Osteoblast (primary cell): ENCODE results near the gene SPNS3. TPM values are rescaled to one million over a fixed set of nuclear protein-coding genes. Genes with fewer than 3 reads are reported as not detected.

ENCODE experiments used
- DNase-seq: peaks from one replicate; pipeline ENCODE4 v3.0.0; 2011; ENCODE audit warnings: low spot score, mixed read lengths; ENCODE audit not compliant: insufficient read length; ENCODE audit errors: missing footprints
- H2AFZ ChIP-seq: 2 replicates; pipeline ENCODE4 v1.6.0; 2011; ENCODE audit warnings: mild to moderate bottlenecking, low read length
- H3K27ac ChIP-seq: 2 replicates; pipeline ENCODE4 v1.5.1; 2011; ENCODE audit warnings: mild to moderate bottlenecking, low read depth, low read length, moderate library complexity
- H3K27me3 ChIP-seq: 2 replicates; pipeline ENCODE4 v1.6.0; 2012; ENCODE audit warnings: mild to moderate bottlenecking, control low read depth, inconsistent platforms, low read length, moderate library complexity; ENCODE audit not compliant: insufficient read depth
- H3K36me3 ChIP-seq: 2 replicates; pipeline ENCODE4 v1.5.1; 2011; ENCODE audit warnings: mild to moderate bottlenecking, low read length, control low read depth, moderate library complexity; ENCODE audit not compliant: insufficient read depth
- H3K4me1 ChIP-seq: 2 replicates; pipeline ENCODE4 v1.5.1; 2011; ENCODE audit warnings: mild to moderate bottlenecking, low read length, control low read depth, moderate library complexity; ENCODE audit not compliant: insufficient read depth
- H3K4me2 ChIP-seq: 2 replicates; pipeline ENCODE4 v1.6.0; 2011; ENCODE audit warnings: mild to moderate bottlenecking, low read length; ENCODE audit not compliant: insufficient read depth
- H3K4me3 ChIP-seq: fragments of 200-600 bp; sonication (generic); 3 replicates; pipeline ENCODE4 v1.5.1; 2012; ENCODE audit warnings: mild to moderate bottlenecking, low read length, inconsistent platforms; ENCODE audit not compliant: insufficient read depth
- H3K79me2 ChIP-seq: 2 replicates; pipeline ENCODE4 v1.6.0; 2012; ENCODE audit warnings: mild to moderate bottlenecking, low read length, control low read depth, inconsistent platforms; ENCODE audit not compliant: insufficient read depth
- H3K9me3 ChIP-seq: 2 replicates; pipeline ENCODE4 v1.5.1; 2011; ENCODE audit warnings: low read depth, low read length, control low read depth
- H4K20me1 ChIP-seq: 2 replicates; pipeline ENCODE4 v1.6.0; 2012; ENCODE audit warnings: mild to moderate bottlenecking, low read length, control low read depth; ENCODE audit not compliant: insufficient read depth
- total RNA-seq: library from RNA; depleted of rRNA; stranded (reverse); fragments of >200 nt; gene quantifications from 2 replicates; pipeline ENCODE4 v1.2.3, GENCODE V29; 2012
- TF ChIP-seq, protein P1 (sequence below): IDR thresholded peaks from 2 replicates; pipeline ENCODE4 v1.5.1; 2011; ENCODE audit warnings: mild to moderate bottlenecking, low read depth, low read length, moderate library complexity; ENCODE audit errors: extremely low read depth

Gene SPNS3, protein sequence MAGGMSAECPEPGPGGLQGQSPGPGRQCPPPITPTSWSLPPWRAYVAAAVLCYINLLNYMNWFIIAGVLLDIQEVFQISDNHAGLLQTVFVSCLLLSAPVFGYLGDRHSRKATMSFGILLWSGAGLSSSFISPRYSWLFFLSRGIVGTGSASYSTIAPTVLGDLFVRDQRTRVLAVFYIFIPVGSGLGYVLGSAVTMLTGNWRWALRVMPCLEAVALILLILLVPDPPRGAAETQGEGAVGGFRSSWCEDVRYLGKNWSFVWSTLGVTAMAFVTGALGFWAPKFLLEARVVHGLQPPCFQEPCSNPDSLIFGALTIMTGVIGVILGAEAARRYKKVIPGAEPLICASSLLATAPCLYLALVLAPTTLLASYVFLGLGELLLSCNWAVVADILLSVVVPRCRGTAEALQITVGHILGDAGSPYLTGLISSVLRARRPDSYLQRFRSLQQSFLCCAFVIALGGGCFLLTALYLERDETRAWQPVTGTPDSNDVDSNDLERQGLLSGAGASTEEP
- total RNA-seq = not detected in 2 replicates

DNA sequence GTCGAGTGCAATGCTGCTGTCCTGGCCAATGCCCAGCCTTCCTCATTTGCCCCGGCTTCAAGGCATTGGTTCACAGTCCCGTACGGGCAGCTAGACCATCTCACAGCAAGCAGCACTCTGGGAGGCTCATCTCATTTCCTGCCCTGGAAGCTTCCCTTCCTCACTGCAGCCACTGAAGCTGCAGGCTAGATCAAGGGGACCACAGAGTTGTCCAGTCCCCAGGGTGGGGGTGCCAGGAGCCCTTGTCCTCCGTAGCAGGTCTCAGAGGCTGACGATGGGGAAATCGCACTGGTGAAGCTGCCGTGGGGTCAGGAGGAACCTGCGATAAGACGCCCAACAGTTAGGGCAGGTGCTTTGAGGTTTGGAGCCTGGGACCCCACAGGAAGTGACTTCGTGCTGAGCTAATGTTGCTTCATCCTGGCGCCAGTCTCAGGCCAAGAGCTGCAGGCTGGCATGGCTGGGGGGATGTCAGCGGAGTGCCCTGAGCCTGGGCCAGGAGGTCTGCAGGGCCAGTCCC, at the start of gene SPNS3:
Gene SPNS3 (plus strand): TSS at position 426 of the 517 bp plus-strand sequence. CDS start 28 bp downstream, at position 454.
- no peaks in the 10 kb centered on the region for H3K9me3 ChIP-seq
- H3K36me3 ChIP-seq = no peaks in the 10 kb centered on the region
- no peaks in the 10 kb centered on the region for H4K20me1 ChIP-seq
- no peak for DNase-seq
- no peak within 1 kb of the TSS for H3K4me3 ChIP-seq
- H3K4me2 ChIP-seq = no peak within 1 kb of the TSS
- H3K27ac ChIP-seq = no peak within 1 kb of the TSS
- no peaks in the 10 kb centered on the region for H3K4me1 ChIP-seq
- H2AFZ ChIP-seq = no peak within 1 kb of the TSS
- TF ChIP-seq, protein P1, sequence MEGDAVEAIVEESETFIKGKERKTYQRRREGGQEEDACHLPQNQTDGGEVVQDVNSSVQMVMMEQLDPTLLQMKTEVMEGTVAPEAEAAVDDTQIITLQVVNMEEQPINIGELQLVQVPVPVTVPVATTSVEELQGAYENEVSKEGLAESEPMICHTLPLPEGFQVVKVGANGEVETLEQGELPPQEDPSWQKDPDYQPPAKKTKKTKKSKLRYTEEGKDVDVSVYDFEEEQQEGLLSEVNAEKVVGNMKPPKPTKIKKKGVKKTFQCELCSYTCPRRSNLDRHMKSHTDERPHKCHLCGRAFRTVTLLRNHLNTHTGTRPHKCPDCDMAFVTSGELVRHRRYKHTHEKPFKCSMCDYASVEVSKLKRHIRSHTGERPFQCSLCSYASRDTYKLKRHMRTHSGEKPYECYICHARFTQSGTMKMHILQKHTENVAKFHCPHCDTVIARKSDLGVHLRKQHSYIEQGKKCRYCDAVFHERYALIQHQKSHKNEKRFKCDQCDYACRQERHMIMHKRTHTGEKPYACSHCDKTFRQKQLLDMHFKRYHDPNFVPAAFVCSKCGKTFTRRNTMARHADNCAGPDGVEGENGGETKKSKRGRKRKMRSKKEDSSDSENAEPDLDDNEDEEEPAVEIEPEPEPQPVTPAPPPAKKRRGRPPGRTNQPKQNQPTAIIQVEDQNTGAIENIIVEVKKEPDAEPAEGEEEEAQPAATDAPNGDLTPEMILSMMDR = no peak
- no peaks in the 10 kb centered on the region for H3K79me2 ChIP-seq
- peaks cover 8% of the 10 kb centered on the region for H3K27me3 ChIP-seq

DNA sequence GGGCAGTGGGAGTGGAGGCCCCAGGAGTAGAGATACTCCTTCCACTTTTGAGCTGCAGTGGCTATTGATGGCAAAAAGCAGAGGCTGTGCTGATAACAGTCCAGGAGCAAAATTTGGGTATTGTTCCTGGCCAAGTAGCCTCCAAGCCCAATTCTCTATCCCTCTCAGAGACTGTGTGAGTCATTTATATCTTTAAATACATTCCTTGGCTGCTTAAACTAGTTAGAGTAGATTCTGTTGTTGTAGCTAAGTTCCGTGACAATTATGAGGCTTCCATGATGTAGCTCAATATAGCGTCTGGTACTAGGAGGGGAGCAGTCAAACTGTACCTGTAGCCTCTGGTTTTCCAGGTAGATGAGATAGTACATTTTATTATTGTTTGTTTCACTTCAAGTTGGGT, 47.3 kb upstream of the SPNS3 start:
- no peaks in the 10 kb centered on the region for H3K27me3 ChIP-seq
- H3K4me2 ChIP-seq = no peak overlapping the region
- H3K79me2 ChIP-seq = no peaks in the 10 kb centered on the region
- no peak overlapping the region for H2AFZ ChIP-seq
- no peak overlapping the region for H3K4me3 ChIP-seq
- no peaks in the 10 kb centered on the region for H4K20me1 ChIP-seq
- H3K9me3 ChIP-seq = no peaks in the 10 kb centered on the region
- no peaks in the 10 kb centered on the region for H3K4me1 ChIP-seq
- H3K36me3 ChIP-seq = no peaks in the 10 kb centered on the region
- no peak overlapping the region for H3K27ac ChIP-seq
- TF ChIP-seq, protein P1 = no peak
- peak; percentile 86 for DNase-seq

DNA sequence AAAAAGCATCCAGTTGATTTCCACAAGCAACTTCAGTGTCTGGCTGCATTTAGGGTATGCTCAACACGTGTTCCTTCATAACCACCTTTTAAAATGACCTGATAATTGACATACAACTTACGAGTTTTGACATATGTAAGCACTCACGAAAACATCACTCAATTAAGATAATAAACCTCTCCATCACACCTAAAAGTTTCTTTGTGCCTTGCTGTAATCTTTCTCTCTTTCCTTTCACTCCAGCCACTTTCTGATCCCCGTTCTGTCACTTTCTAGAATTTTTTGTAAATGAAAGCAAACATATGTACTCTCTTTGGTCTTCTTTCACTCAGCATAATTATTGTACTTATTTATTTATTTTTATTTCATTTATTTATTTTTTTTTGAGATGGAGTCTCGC, 46.6 kb upstream of the SPNS3 start:
- no peaks in the 10 kb centered on the region for H3K4me1 ChIP-seq
- TF ChIP-seq, protein P1 = no peak
- H2AFZ ChIP-seq = no peak overlapping the region
- H3K4me2 ChIP-seq = no peak overlapping the region
- H3K36me3 ChIP-seq = no peaks in the 10 kb centered on the region
- no peaks in the 10 kb centered on the region for H4K20me1 ChIP-seq
- H3K9me3 ChIP-seq = no peaks in the 10 kb centered on the region
- no peak for DNase-seq
- H3K4me3 ChIP-seq = no peak overlapping the region
- no peak overlapping the region for H3K27ac ChIP-seq
- H3K27me3 ChIP-seq = no peaks in the 10 kb centered on the region
- no peaks in the 10 kb centered on the region for H3K79me2 ChIP-seq

DNA sequence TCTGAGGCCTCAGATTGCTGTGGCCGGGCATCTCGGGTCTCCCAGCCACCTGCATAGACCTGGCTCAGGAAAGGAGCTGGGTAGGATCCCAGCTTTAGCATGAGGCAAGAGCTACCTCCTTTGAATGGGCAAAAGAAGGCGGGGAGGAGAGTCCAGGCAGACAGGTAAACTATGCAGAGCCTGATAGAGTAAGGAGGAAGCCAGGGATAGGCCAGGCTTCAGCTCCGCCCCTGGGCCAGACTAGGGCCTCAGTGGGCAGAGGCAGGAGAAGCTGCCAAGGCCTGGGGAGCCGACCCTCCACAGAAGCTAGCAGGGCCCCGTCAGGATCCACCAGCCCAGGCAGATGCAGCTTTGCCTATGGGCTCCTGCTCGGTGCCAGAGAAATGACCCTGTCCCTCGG, 44.7 kb upstream of the SPNS3 start:
- Histone ChIP-seq H4K20me1 (no peaks in the 10 kb centered on the region), H3K4me1 (no peaks in the 10 kb centered on the region), H3K27ac (no peak overlapping the region), H3K9me3 (no peaks in the 10 kb centered on the region), H3K36me3 (no peaks in the 10 kb centered on the region), H3K4me2 (no peak overlapping the region), H3K27me3 (no peaks in the 10 kb centered on the region), H2AFZ (no peak overlapping the region), H3K79me2 (no peaks in the 10 kb centered on the region), H3K4me3 (no peak overlapping the region)
- peak; percentile 26 for DNase-seq
- TF ChIP-seq, protein P1 = no peak
